ENCODE measurements around the gene ADCY7. TPM values are rescaled to one million over a fixed set of nuclear protein-coding genes. Genes with fewer than 3 reads are reported as not detected.

The ADCY7 gene
- total and polyA plus RNA-seq, 9 of the 15 experiments (the other 6 are each of a cell fraction or from before 2014, with no cell fraction given) = 2.3 to 108 (median 28.6) TPM

DNA sequence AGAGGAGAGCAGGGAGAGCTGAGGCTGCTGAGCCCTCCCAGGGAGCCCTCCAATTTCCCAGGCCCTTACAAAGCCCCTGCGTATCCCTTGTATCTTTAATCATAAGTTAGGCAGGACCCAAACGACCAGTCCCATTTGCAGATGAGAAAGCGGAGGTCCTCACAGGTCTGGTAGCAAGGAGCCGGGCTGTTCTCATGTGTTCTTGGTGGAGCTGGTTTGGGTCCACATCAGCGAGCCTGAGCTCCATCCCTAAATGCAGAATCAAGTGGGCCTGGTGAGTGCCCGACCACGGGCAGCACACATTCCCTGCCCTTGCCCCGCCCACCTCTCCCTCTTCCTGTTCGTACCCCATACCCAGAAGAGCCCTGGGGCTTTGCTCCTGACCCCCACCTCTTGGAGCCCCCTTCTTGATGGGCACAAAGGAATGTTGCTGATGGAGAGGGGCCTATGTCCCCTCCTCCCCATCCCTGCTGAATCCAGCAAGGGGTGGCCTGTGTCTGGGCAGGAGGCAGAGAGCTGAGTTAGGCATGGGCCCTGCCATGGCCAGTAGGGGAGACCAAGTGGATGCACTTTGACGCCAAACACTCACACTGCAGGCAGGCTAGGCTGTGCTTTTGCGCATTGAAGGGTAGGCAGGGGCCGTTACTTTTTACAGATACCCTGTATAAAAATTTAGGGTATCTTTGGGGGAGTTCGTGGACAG, 18.3 kb upstream of the ADCY7 start:
- FAIRE-seq (no peak), DNase-seq (ENCODE audit: extremely low read depth in 1 of 4, low spot score in 3 of 4) (no peak), ATAC-seq (no peak)
- TF ChIP-seq NR3C1 (CRISPR knock-in tag; IDR thresholded peaks at IDR 0.05) (no peak), RBFOX2 (IDR thresholded peaks at IDR 0.05; ENCODE audit: low read depth, low read length) (peak; percentile 8; the same call in 1 of the 2 replicates), CCAR2 (IDR thresholded peaks at IDR 0.05; ENCODE audit: low read depth, low read length) (no peak), KLF13 (tag; IDR thresholded peaks at IDR 0.05; ENCODE audit: borderline replicate concordance, low read depth) (no peak)
- ChIA-PET CTCF (ENCODE audit: low intra/inter-chr PET ratio) (no interaction called here), POLR2A (interaction anchor here (0.5 to 4.1 kb wide), 7 partner anchors 15 to 417 kb away, joined by 3 to 13 read pairs (median 3); no protein-coding TSS in a partner anchor)
- Histone ChIP-seq H3K27ac (ENCODE audit: extremely low read depth, low read depth, low read length) (no peak overlapping the region), H3K4me3 (no peak overlapping the region), H3K36me3 (ENCODE audit: control insufficient read depth, insufficient read depth, low read length) (peaks cover 7% of the 10 kb centered on the region; the same call in 1 of the 3 replicates), H3K9me3 (replicated peaks; ENCODE audit: control insufficient read depth, insufficient read depth, low read depth, low read length) (no peaks in the 10 kb centered on the region), H3K9ac (ENCODE audit: insufficient read depth in 1 of 2, low read depth in 2 of 2, low read length in 2 of 2) (peak overlapping the region in 1 of 2 experiments; percentile 14; a peak in 2 of 4 replicates), H3K4me1 (replicated peaks in 1 of 2; ENCODE audit: control insufficient read depth in 2 of 2, insufficient read depth in 2 of 2, low read length in 2 of 2) (peaks cover 53 to 55% of the 10 kb centered on the region in 2 experiments), H3K4me2 (ENCODE audit: insufficient read depth, low read length) (no peak overlapping the region), H4K20me1 (replicated peaks; ENCODE audit: control insufficient read depth, insufficient read depth, low read length) (no peaks in the 10 kb centered on the region), H3K27me3 (ENCODE audit: control insufficient read depth in 2 of 2, insufficient read depth in 2 of 2, low read length in 2 of 2) (no peaks in the 10 kb centered on the region), H3K79me2 (ENCODE audit: control insufficient read depth, insufficient read depth, low read length) (peaks cover 63% of the 10 kb centered on the region), H2AFZ (ENCODE audit: low read depth, low read length) (no peak overlapping the region), H3K9me1 (ENCODE audit: control insufficient read depth, insufficient read depth, low read length) (no peaks in the 10 kb centered on the region)
- 78% methylated on average over 13 of the region's 13 CpGs for WGBS (ENCODE audit: insufficient coverage, low coverage, missing lambda C conversion rate)
- in situ Hi-C loops (cut with MboI) (no loop called here), intact Hi-C loops (cut with micrococcal nuclease) (loop anchor here (5.0 kb wide), 1 partner anchor 74 kb away; no protein-coding TSS in a partner anchor)
- BruUV-seq (replicated peaks) = no TSS peak

GRCh38 chr16:50248845-50249244, 17.5 kb upstream of the ADCY7 start:
- no peak for ATAC-seq
- Histone ChIP-seq H3K4me2 (ENCODE audit: insufficient read depth, low read length) (no peak overlapping the region), H3K27me3 (ENCODE audit: control insufficient read depth in 2 of 2, insufficient read depth in 2 of 2, low read length in 2 of 2) (no peaks in the 10 kb centered on the region), H3K36me3 (ENCODE audit: control insufficient read depth, insufficient read depth, low read length) (peaks cover 7% of the 10 kb centered on the region; the same call in 1 of the 3 replicates), H3K9me3 (replicated peaks; ENCODE audit: control insufficient read depth, insufficient read depth, low read depth, low read length) (no peaks in the 10 kb centered on the region), H3K9me1 (ENCODE audit: control insufficient read depth, insufficient read depth, low read length) (no peaks in the 10 kb centered on the region), H3K9ac (ENCODE audit: insufficient read depth in 1 of 2, low read depth in 2 of 2, low read length in 2 of 2) (peak overlapping the region in 1 of 2 experiments; percentile 77; a peak in 3 of 4 replicates), H3K4me3 (no peak overlapping the region), H3K4me1 (replicated peaks in 1 of 2; ENCODE audit: control insufficient read depth in 2 of 2, insufficient read depth in 2 of 2, low read length in 2 of 2) (peaks cover 61 to 63% of the 10 kb centered on the region in 2 experiments), H4K20me1 (replicated peaks; ENCODE audit: control insufficient read depth, insufficient read depth, low read length) (no peaks in the 10 kb centered on the region), H3K79me2 (ENCODE audit: control insufficient read depth, insufficient read depth, low read length) (peaks cover 71% of the 10 kb centered on the region), H3K27ac (ENCODE audit: extremely low read depth, low read depth, low read length) (no peak overlapping the region), H2AFZ (ENCODE audit: low read depth, low read length) (no peak overlapping the region)
- intact Hi-C loops (cut with micrococcal nuclease) (loop anchor here (5.0 kb wide), 1 partner anchor 73 kb away; no protein-coding TSS in a partner anchor), in situ Hi-C loops (cut with MboI) (no loop called here)
- POLR2A ChIA-PET = interaction anchor here (0.7 to 4.1 kb wide), 6 partner anchors 8 to 416 kb away, joined by 3 to 13 read pairs (median 4); no protein-coding TSS in a partner anchor
- WGBS (ENCODE audit: insufficient coverage, low coverage, missing lambda C conversion rate) = 82% methylated on average over 5 of the region's 8 CpGs
- DNase-seq (ENCODE audit: extremely low read depth in 1 of 4, low spot score in 3 of 4) = no peak
- FAIRE-seq = no peak
- CTCF ChIA-PET (ENCODE audit: low intra/inter-chr PET ratio) = no interaction called here
- BruUV-seq (replicated peaks) = no TSS peak
- no peak for TF ChIP-seq RBBP5 (IDR thresholded peaks at IDR 0.05; ENCODE audit: borderline replicate concordance, insufficient read depth, low read length, poor library complexity, severe bottlenecking)
- no peak for TF ChIP-seq ZBTB11 (CRISPR knock-in tag; IDR thresholded peaks at IDR 0.05)
- TF ChIP-seq ZSCAN32 (CRISPR knock-in tag; IDR thresholded peaks at IDR 0.05) = no peak
- no peak for TF ChIP-seq MITF (IDR thresholded peaks at IDR 0.05)
